ENCODE data around the gene WNK4.
A peak's percentile ranks its signal among the peaks of the same experiment; 100 is the strongest.

Gene WNK4

DNA sequence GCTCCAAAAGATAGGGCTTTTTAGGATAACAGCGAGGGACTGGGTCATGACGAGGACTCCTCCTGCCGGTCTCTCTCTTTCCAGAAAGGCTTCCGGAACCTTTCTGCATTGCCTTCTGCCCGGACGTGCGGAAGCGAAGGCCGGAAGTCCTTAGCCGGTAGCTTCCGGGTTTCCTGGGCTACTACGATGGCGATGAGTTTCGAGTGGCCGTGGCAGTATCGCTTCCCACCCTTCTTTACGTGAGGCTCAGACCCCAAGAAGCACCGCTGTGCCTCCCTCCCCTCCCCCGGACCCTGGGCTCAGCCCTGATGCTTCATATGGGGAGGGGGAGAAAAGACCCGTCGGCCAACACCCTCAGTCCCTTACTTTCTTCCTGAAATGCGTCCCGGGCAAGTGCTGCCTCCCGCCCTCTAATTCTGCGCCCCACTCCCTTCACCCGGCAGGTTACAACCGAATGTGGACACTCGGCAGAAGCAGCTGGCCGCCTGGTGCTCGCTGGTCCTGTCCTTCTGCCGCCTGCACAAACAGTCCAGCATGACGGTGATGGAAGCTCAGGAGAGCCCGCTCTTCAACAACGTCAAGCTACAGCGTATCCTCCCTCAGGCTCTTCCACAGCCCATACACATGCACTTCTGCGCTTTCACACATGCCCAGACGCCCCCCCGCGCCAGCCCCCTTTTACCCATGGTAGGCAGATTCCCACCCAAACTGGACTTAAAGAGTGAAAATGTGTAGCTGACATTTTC, 6.9 kb upstream of the WNK4 start, which contains the start of gene VPS25:
Gene VPS25 (plus strand): TSS at position 160 of the 746 bp plus-strand sequence. CDS start 27 bp downstream, at position 187.
- DNase-seq = peak; percentile 30

- no peak for DNase-seq
These were observed 6.2 kb upstream of the WNK4 start for GRCh38 chr17:42774066-42774745.

- DNase-seq = no peak
These were observed 4.8 kb upstream of the WNK4 start for GRCh38 chr17:42775534-42776098.

DNA sequence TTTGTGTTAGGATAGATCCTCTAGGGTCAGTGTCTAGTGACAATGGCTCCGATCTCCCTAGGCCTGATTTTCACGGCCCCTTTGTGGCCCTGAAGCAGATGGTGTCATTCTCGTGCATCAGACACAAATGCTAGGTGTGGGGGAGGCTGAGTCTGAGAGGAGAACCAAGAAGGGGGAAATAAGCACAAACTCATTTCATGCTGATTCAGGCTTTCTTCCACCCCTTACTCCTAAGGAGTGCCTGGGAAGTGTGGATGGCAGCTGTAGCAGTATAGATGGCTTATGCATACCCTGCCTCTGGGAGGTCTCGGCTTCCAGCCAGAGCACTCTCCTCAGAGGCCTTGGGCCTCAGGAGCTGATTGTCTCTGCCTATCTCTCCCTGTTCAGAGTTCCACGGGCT, 1.8 kb upstream of the WNK4 start:
- DNase-seq = no peak

DNA sequence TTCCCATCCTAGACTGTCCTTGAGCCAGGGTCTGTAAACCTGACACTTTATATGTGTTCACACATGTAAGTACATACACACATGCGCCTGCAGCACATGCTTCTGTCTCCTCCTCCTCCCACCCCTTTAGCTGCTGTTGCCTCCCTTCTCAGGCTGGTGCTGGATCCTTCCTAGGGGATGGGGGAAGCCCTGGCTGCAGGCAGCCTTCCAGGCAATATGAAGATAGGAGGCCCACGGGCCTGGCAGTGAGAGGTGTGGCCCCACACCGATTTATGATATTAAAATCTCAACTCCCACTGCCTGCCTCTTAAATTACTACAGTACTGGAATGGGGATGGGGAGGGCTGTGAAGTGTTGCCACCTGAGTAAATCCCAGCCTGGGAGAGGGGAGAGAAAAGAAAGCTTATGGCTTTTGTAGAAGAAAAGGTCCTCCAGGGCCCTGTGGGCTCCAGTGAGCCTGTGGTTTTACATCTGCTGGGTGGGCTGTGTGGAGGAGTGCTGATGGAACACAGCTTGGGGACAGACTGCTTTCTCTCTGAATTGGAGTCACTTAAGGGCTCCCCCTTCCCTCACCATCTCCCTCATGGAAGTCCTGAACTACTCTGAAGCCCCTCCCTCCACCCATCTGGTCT, 990 bp upstream of the WNK4 start:
- DNase-seq = no peak

- no peak for DNase-seq
These were observed 635 bp downstream of the WNK4 start for GRCh38 chr17:42780851-42781638.

- DNase-seq = no peak
These were observed 1.3 kb downstream of the WNK4 start for GRCh38 chr17:42781639-42782165.

GRCh38 chr17:42782166-42783061, 2.0 kb downstream of the WNK4 start:
- DNase-seq = no peak

GRCh38 chr17:42783062-42783790, 2.8 kb downstream of the WNK4 start:
- no peak for DNase-seq

- DNase-seq = no peak
These were observed 3.4 kb downstream of the WNK4 start for GRCh38 chr17:42783791-42784138.

DNA sequence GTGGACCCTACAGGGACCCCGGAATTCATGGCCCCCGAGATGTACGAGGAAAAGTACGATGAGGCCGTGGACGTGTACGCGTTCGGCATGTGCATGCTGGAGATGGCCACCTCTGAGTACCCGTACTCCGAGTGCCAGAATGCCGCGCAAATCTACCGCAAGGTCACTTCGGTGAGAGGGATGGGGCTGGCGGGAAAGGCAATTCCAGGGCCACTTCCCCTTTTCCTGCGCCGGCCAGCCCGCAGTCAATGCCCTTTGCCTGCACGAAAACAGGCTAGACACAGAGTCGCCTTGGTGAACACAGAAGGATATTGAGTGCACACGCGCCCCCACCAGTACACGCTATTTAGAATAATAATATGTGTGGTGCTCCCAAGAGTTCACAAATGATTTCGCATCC, 4.0 kb downstream of the WNK4 start:
- no peak for DNase-seq

DNA sequence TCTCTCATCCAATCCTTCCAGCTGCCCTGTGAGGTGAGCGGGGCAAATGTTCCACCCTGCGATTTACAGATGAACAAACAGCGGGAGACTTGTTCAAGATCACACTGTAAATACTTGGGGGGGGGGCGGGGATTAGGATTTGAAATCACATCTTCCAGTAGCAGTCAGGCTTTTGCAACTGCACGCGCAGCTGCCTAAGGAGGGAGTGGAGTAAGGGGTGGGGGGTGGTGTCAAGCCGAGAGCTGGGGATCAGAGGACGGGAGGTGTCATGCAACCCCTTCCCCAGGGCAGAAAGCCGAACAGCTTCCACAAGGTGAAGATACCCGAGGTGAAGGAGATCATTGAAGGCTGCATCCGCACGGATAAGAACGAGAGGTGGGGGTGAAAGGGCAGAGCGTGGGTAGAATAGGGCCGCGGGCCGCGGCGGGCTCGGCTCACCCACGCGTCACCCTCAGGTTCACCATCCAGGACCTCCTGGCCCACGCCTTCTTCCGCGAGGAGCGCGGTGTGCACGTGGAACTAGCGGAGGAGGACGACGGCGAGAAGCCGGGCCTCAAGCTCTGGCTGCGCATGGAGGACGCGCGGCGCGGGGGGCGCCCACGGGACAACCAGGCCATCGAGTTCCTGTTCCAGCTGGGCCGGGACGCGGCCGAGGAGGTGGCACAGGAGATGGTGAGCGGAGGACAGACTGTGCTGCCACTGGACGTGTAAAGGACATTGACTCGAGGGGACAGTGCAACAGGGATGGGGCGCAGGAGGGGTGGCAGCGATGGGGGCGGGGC, 4.6 kb downstream of the WNK4 start:
- DNase-seq = no peak

GRCh38 chr17:42787266-42787665, 6.9 kb downstream of the WNK4 start:
- DNase-seq = no peak

GRCh38 chr17:42791948-42792347, 11.5 kb downstream of the WNK4 start:
- DNase-seq = no peak

GRCh38 chr17:42792545-42792944, 12.1 kb downstream of the WNK4 start:
- no peak for DNase-seq

GRCh38 chr17:42795061-42795460, 14.7 kb downstream of the WNK4 start:
- DNase-seq = no peak

GRCh38 chr17:42795465-42795864, 15.1 kb downstream of the WNK4 start:
- no peak for DNase-seq

DNA sequence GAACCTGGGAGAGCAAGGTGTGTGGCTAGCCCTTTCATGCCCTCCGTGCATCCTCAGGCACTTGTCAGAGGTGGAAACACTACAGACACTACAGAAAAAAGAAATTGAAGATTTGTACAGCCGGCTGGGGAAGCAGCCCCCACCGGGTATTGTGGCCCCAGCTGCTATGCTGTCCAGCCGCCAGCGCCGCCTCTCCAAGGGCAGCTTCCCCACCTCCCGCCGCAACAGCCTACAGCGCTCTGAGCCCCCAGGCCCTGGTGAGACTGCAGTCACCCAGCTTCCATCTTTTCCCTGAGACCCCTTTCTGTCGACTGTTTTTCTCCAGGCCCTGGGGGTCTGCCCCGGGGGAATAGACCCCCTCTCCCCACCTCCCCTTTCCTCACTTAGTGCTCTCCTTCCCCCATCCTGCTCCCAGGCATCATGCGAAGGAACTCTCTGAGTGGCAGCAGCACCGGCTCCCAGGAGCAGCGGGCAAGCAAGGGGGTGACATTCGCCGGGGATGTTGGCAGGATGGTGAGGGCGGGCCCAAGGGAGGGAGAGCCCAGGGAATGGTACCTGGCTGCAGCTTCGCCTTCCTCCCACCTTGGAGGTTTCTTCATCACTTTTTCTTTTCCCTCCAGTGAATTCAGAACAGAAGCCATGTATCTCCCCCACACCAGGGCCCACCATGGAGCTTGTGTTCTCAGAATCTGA, 15.8 kb downstream of the WNK4 start:
- no peak for DNase-seq

All from NCI-H748 treated with DMSO at 0.1 percent for 48 hours (cell line).